HG03175 (cell line): Measurements from ENCODE around the gene YAF2.

Source experiments
- ATAC-seq: cut with Tn5 transposase; IDR thresholded peaks from one replicate; pipeline ENCODE4 v1.9.1; 2021; ENCODE audit warnings: mild to moderate bottlenecking, moderate library complexity; ENCODE audit not compliant: unreplicated experiment

YAF2 gene

GRCh38 chr12:42238240-42239140, at the start of gene YAF2:
TSS of gene YAF2 (minus strand) at chr12:42238248. CDS start at chr12:42238180, 68 bp downstream.
- ATAC-seq, result peak; percentile 80

DNA sequence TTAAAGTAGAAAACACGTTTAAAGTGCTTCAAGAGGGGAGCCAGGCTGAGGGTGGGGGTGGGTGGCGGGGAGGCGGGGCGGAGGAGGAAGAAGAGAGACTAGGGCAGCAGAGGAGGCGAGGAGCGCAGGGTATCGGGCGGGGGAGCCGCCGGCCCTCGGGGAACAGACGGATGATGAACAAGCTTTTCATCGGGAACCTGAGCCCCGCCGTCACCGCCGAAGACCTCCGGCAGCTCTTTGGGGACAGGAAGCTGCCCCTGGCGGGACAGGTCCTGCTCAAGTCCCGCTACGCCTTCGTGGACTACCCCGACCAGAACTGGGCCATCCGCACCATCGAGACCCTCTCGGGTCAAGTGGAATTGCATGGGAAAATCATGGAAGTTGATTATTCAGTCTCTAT, 48.7 kb upstream of the YAF2 start:
- ATAC-seq, result no peak

GRCh38 chr12:42285431-42285830, 47.4 kb upstream of the YAF2 start:
- ATAC-seq, result no peak

- ATAC-seq, result no peak
Measured at GRCh38 chr12:42284876-42285275, 46.8 kb upstream of the YAF2 start.

GRCh38 chr12:42284157-42284556, 46.1 kb upstream of the YAF2 start:
- ATAC-seq, result no peak

- ATAC-seq, result no peak
Measured at GRCh38 chr12:42283739-42284138, 45.7 kb upstream of the YAF2 start.

DNA sequence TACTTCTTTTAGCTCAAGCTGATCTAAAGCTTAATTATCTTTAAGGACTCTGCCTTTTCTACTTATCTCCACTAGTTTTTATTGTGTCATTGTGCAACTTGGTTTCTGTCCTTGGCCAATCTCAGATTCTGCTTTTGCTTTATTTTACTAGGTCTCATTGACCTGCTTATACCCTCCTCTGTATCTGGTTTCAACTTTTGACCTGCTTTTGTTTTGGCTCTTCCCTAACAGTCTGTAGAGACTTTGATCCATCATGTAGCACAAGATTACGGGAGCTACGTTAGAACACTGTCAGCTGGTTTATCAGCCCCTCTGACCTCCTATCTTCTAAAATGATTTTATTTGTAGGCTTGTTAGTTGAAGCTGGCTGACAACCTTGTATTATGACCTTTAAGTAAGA, 44.2 kb upstream of the YAF2 start:
- ATAC-seq, result no peak

GRCh38 chr12:42281844-42282243, 43.8 kb upstream of the YAF2 start:
- no peak for ATAC-seq

DNA sequence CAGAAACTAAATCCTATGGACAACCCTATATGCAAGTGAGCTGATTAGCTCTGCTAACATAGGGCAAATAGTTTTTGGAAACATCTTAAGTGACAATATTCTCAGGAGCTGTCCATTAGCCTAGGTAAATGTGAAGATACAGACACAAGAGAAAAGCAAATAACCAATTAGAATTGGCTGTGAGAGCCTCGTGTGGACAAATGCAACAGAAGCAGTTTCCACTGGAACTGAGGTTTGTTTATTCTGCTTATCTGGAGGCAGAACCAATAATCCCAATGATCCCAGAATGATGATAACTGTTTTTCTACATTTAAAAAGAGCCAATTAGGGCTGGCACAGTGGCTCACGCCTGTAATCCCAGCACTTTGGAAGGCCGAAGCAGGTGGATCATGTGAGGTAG, 43.2 kb upstream of the YAF2 start:
- no peak for ATAC-seq

DNA sequence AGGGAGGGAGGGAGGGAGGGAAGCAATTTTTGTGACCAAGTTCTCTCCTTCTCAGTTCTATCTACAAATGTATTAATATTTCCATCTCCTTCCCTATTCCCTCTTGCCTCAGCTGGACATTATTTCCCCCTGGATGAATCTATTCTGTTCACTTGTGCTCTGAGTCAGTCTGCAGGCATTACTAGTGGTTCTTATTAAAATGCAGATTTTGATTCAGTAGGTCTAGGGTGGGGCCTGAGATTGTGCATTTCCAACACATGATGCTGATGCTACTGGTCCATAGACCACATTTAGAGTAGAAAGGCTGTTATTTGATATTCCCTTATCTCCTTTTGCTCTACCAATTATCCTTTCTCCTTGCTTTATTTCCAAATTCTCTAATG, 40.1 kb upstream of the YAF2 start:
- no peak for ATAC-seq

DNA sequence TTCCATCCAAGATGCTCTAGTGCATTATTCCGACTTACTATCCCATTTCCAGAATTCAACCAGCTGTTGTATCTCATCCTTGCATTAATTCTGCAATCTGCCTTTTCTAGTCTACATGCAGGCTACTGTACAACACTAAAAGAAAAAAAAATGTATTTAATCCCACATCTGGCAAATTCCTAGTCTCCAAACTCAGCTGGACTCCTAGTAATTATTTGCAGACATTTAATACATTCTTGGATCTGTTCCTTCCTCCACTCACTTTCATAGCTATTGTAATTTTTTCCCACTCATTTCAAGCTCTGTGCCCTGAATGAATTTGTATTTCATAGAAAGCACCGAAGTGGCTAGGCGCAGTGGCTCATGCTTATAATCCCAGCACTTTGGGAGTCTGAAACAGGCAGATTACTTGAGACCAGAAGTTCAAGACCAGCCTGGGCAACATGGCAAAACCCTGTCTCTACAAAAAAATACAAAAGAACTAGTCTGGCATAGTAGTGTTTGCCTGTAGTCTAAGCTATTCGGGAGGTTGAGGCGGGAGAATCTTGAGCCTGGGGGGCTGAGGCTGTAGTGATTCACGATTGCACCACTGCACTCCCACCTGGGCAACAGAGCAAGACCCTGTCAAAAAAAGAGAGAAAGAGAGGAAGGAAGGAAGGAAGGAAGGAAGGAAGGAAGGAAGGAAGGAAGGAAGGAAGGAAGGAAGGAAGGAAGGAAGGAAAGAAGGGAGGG, 39.5 kb upstream of the YAF2 start:
- no peak for ATAC-seq

- no peak for ATAC-seq
Measured at GRCh38 chr12:42275499-42275898, 37.5 kb upstream of the YAF2 start.

DNA sequence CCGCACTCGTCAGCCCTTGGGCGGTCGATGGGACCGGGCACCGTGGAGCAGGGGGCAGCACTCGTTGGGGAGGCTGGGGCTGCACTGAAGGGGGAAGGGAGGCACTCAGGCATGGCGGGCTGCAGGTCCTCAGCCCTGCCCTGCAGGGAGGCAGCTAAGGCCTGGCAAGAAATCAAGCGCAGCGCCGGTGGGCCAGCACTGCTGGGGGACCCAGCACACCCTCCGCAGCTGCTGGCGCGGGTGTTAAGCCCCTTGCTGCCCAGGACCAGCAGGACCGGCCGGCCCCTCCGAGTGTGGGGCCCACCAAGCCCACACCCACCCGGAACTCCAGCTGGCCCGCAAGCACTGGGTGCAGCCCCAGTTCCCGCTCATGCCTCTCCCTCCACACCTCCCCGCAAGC, 35.7 kb upstream of the YAF2 start:
- no peak for ATAC-seq

- ATAC-seq, result no peak
Measured at GRCh38 chr12:42270596-42270995, 32.5 kb upstream of the YAF2 start.

DNA sequence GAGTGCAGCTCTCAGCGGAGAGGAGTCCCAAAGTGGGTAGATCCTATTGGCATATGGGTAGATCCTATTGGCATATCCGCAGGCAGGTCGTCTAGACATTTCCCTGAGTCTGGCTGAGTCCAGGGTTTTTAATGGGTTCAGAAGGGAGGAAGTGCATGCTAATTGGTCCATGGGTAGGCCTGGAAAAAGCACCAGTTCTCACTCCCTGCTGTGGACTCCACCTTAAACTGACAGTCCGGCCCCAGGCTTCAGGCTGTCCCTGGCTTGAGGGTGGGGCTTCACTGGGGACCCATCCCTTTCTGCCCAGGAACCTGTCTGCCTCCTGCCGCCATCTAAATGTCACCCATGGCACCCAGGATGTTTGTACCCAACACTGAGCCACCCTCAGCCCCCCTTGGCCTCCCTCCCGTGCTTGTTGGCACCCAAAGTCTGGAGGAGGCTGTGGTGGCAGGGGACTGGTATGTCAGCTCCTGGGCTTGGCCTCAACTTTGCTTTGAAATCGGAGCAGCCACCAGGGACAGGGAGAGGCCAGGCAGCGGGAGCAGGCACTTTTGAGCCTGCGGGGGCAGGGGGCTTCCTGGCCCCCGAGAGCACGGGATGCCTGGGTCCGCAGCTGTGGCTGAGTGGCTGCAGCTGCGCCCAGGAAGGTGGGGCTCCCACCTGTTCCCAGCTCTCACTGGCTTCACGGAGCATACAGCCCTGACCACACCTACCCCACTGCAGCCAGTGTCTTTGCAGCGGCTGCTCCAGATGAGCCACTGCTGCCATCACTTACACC, 29.6 kb upstream of the YAF2 start:
- no peak for ATAC-seq

- ATAC-seq, result no peak
Measured at GRCh38 chr12:42266579-42267230, 28.7 kb upstream of the YAF2 start.

GRCh38 chr12:42262271-42262670, 24.2 kb upstream of the YAF2 start:
- no peak for ATAC-seq

DNA sequence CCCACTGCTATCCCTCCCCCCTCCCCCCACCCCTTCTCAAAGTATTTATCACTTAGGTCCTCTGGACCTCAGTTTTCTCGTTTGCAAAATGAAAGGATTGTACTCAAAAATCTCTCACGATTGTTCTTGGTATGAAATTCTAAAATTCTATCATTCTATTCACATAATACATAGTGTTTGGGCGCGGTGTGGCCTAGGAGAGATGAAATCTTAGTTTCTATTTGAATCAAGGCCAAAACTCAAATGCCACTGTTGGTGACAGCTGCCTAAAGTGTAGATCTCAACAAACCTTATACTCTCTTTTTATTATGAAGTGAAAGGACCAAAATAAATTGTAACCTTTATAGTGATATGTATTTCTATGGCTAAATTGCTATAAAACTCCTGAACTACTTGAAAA, 23.7 kb upstream of the YAF2 start:
- ATAC-seq, result no peak

- ATAC-seq, result no peak
Measured at GRCh38 chr12:42260518-42260917, 22.5 kb upstream of the YAF2 start.

GRCh38 chr12:42259699-42260098, 21.7 kb upstream of the YAF2 start:
- no peak for ATAC-seq

GRCh38 chr12:42255866-42256261, 17.8 kb upstream of the YAF2 start:
- no peak for ATAC-seq
